A549 (cell line): ENCODE results near the gene ZNF765. TPM values are rescaled to one million over a fixed set of nuclear protein-coding genes. Genes with fewer than 3 reads are reported as not detected.

ENCODE experiments used
- ATAC-seq, 2 experiments: fragments of 200-7000 bp in 1 of 2; fragments of >200 bp in 1 of 2; cut with Nextera tagmentation in 1 of 2; cut with Tn5 transposase in 1 of 2; 3 replicates each; pipeline versions ENCODE4 v1.8.0 to v1.9.1; 2018 to 2020; ENCODE audit warnings: mild to moderate bottlenecking in 1 of 2, moderate library complexity in 1 of 2
- CTCF ChIA-PET: fragments of 300-600 bp; sonication (Branson Sonifier 250); formaldehyde crosslinking; extraction: SDS; loops from one replicate; lab custom pipeline; 2021; ENCODE audit warnings: antibody characterized with exemption, inconsistent platforms; lab: Yijun Ruan, JAX
- POLR2A ChIA-PET: fragments of 350-600 bp; formaldehyde crosslinking; extraction: SDS; loops from one replicate; lab custom pipeline; 2021; ENCODE audit warnings: antibody characterized with exemption, inconsistent platforms; lab: Yijun Ruan, JAX
- DNase-seq, 2 experiments: peaks; one replicate each; pipeline versions ENCODE4 v3.0.0 to v3.0.0-alpha.2; 2011 to 2016; ENCODE audit warnings: low read depth in 1 of 2, low spot score in 1 of 2
- FAIRE-seq: peaks from 2 replicates; lab custom pipeline; 2011; peaks lifted over from hg19 to GRCh38; lab: Jason Lieb, UNC
- H3K27ac ChIP-seq, 2 experiments: fragments of >200 bp; sonication (Bioruptor Twin); formaldehyde crosslinking; 3 replicates each; pipeline ENCODE4 v1.5.1; 2016 to 2017
- H3K4me1 ChIP-seq: fragments of >200 bp; sonication (Bioruptor Twin); formaldehyde crosslinking; 3 replicates; pipeline ENCODE4 v1.6.1; 2016
- H3K4me2 ChIP-seq: fragments of >200 bp; sonication (Bioruptor Twin); formaldehyde crosslinking; 3 replicates; pipeline ENCODE4 v1.6.1; 2016
- H3K4me3 ChIP-seq: fragments of >200 bp; sonication (Bioruptor Twin); formaldehyde crosslinking; 3 replicates; pipeline ENCODE4 v1.5.1; 2016
- H3K9me3 ChIP-seq: fragments of >200 bp; sonication (Bioruptor Twin); formaldehyde crosslinking; 3 replicates; pipeline ENCODE4 v1.6.1; 2016
- BHLHE40 ChIP-seq: IDR thresholded peaks from 2 replicates; pipeline ENCODE4 v1.6.1; 2012; ENCODE audit warnings: low read depth, low read length, inconsistent platforms
- CBX2 ChIP-seq: fragments of 200-600 bp; sonication (generic); IDR thresholded peaks from 2 replicates; pipeline ENCODE4 v1.6.1; 2016; ENCODE audit warnings: low read depth, mild to moderate bottlenecking, borderline replicate concordance
- CBX8 ChIP-seq: fragments of 200-600 bp; sonication (generic); IDR thresholded peaks from 2 replicates; pipeline ENCODE4 v1.6.1; 2016
- CEBPB ChIP-seq, 2 experiments: fragments of >200 bp in 1 of 2; sonication (Bioruptor Twin) in 1 of 2; formaldehyde crosslinking in 1 of 2; IDR thresholded peaks; 2 replicates each; pipeline ENCODE4 v1.6.1; 2012 to 2016
- ESRRA ChIP-seq: fragments of 150-350 bp; IDR thresholded peaks from 2 replicates; pipeline ENCODE4 v1.6.1; 2014; ENCODE audit warnings: mild to moderate bottlenecking, low read length, borderline replicate concordance
- FOXS1 ChIP-seq: fragments of 250-450 bp; sonication (Bioruptor Pico); IDR thresholded peaks from 2 replicates; pipeline ENCODE4 v1.5.0; 2020; ENCODE audit warnings: mild to moderate bottlenecking, moderate library complexity
- HDAC2 ChIP-seq: fragments of 200-600 bp; sonication (generic); IDR thresholded peaks from 2 replicates; pipeline ENCODE4 v1.6.1; 2016
- HOXA7 ChIP-seq: fragments of 250-450 bp; sonication (Bioruptor Pico); IDR thresholded peaks from 2 replicates; pipeline ENCODE4 v1.5.0; 2020; ENCODE audit warnings: mild to moderate bottlenecking, moderate library complexity
- HOXB5 ChIP-seq: fragments of 250-450 bp; sonication (Bioruptor Pico); IDR thresholded peaks from 2 replicates; pipeline ENCODE4 v1.5.0; 2020; ENCODE audit warnings: mild to moderate bottlenecking, moderate library complexity
- JUNB ChIP-seq: fragments of >200 bp; sonication (Bioruptor Twin); formaldehyde crosslinking; IDR thresholded peaks from 2 replicates; pipeline ENCODE4 v1.6.1; 2016
- NR3C1 ChIP-seq: fragments of >200 bp; sonication (Bioruptor Twin); formaldehyde crosslinking; IDR thresholded peaks from 3 replicates; pipeline ENCODE4 v1.6.1; 2017
- POLR2A ChIP-seq: IDR thresholded peaks from 2 replicates; pipeline ENCODE4 v1.6.1; 2012; ENCODE audit warnings: mild to moderate bottlenecking, low read length
- POLR2AphosphoS2 ChIP-seq: conservative IDR thresholded peaks from 2 replicates; pipeline ENCODE4 v1.6.1; 2012; ENCODE audit warnings: low read length, improper control_type of control experiment, inconsistent platforms
- RAD21 ChIP-seq, 2 experiments: fragments of >200 bp in 1 of 2; sonication (Bioruptor Twin) in 1 of 2; formaldehyde crosslinking in 1 of 2; IDR thresholded peaks in 1 of 2; conservative IDR thresholded peaks in 1 of 2; 2 replicates in 1 of 2; 3 replicates in 1 of 2; pipeline ENCODE4 v1.6.1; 2012 to 2018; ENCODE audit warnings: inconsistent platforms in 1 of 2
- RCOR1 ChIP-seq: fragments of 150-350 bp; IDR thresholded peaks from 2 replicates; pipeline ENCODE4 v1.6.1; 2014; ENCODE audit warnings: antibody characterized with exemption, low read length, low read depth
- RNF2 ChIP-seq: fragments of 200-600 bp; sonication (generic); IDR thresholded peaks from 2 replicates; pipeline ENCODE4 v1.6.1; 2016; ENCODE audit warnings: low read depth, mild to moderate bottlenecking, antibody characterized with exemption, moderate library complexity, borderline replicate concordance
- SMC3 ChIP-seq: fragments of >200 bp; sonication (Bioruptor Twin); formaldehyde crosslinking; IDR thresholded peaks from 3 replicates; pipeline ENCODE4 v1.6.1; 2018; ENCODE audit warnings: inconsistent platforms
- TP53 ChIP-seq: fragments of 250-450 bp; sonication (Bioruptor Pico); IDR thresholded peaks from 2 replicates; pipeline ENCODE4 v1.5.0; 2021; ENCODE audit warnings: mild to moderate bottlenecking, moderate library complexity
- ZSCAN20 ChIP-seq: fragments of 250-450 bp; sonication (Bioruptor Pico); IDR thresholded peaks from 2 replicates; pipeline ENCODE4 v1.8.0; 2022; ENCODE audit warnings: mild to moderate bottlenecking, moderate library complexity
- WGBS: methylation state at CpG from one replicate; pipeline ENCODE4 v1.1.6; 2017; ENCODE audit errors: missing lambda C conversion rate; 5-methylcytosine and 5-hydroxymethylcytosine counted together
- polyA plus RNA-seq, 4 experiments: library from polyadenylated mRNA; depleted of rRNA in 3 of 4; stranded (reverse); fragments of >200 nt; fragmentation: RNase III in 1 of 4; extraction: RNeasy Plus Mini Kit Qiagen cat#74134 plus additional on column Dnase treatment in 1 of 4; gene quantifications; 2 replicates in 3 of 4; 3 replicates in 1 of 4; pipeline ENCODE4 v1.2.3, GENCODE V29; 2011 to 2017
- TF ChIP-seq, protein P1 (sequence below): IDR thresholded peaks from 2 replicates; pipeline ENCODE4 v1.6.1; 2012
- TF ChIP-seq, protein P2 (sequence below): fragments of 450-650 bp; IDR thresholded peaks from 2 replicates; pipeline ENCODE4 v1.6.1; 2014; ENCODE audit warnings: antibody characterized with exemption
- TF ChIP-seq, protein P3 (sequence below): fragments of 200-600 bp; sonication (generic); IDR thresholded peaks from 2 replicates; pipeline ENCODE4 v1.6.1; 2016; ENCODE audit warnings: antibody characterized with exemption, mild to moderate bottlenecking, moderate library complexity

ZNF765 gene
- polyA plus RNA-seq, 2 of the 4 experiments (the other 2 are of a cell fraction) = 4.8 to 8.3 TPM

DNA sequence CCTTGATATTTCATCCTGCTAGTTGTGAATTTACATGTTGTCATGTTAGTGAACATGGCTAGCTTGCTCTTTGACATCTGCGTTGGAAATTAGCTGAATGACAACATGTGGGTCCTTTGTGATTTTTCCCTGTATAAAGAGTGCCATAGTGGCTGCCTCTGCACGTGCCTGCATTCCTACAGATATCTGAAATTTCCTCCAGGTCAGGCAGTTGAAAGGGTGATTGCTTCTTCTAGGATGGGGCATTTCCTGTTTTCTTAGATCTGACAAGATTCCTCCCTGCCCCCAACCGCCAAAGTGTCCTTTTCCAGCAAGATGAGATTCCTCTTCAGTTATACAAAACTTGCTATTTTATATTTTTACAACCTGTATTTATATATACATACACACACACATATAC lies 20.7 kb upstream of the ZNF765 start:
- POLR2A ChIA-PET = no interaction called here

DNA sequence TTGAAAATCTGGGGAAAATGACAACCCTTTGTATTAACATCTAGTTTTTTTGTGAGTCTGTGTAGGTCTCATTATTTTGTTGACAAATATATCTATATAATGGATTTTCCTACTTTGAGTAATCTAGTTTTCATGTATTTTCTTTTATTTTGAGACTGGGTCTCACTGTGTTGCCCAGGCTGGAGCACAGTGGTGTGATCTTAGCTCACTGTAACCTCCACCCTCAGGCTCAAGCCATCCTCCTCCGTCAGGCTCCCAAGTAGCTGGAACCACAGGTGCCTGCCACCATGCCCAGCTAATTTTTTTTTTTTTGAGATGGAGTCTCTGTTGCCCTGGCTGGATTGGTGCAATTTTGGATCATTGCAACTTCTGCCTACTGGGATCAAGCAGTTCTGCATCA lies 20.2 kb upstream of the ZNF765 start:
- TF ChIP-seq FOXS1 (CRISPR knock-in tag) (no peak), ESRRA (no peak), CBX2 (no peak), RAD21 (conservative IDR thresholded peaks at IDR 0.05 in 1 of 2, IDR thresholded peaks at IDR 0.05 in 1 of 2) (no peak), RCOR1 (no peak), BHLHE40 (no peak), SMC3 (no peak), CEBPB (IDR thresholded peaks at IDR 0.05) (no peak)
- TF ChIP-seq, protein P1, sequence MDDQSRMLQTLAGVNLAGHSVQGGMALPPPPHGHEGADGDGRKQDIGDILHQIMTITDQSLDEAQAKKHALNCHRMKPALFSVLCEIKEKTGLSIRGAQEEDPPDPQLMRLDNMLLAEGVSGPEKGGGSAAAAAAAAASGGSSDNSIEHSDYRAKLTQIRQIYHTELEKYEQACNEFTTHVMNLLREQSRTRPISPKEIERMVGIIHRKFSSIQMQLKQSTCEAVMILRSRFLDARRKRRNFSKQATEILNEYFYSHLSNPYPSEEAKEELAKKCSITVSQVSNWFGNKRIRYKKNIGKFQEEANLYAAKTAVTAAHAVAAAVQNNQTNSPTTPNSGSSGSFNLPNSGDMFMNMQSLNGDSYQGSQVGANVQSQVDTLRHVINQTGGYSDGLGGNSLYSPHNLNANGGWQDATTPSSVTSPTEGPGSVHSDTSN = no peak
- no peaks in the 10 kb centered on the region for H3K4me1 ChIP-seq
- CTCF ChIA-PET = no interaction called here
- H3K27ac ChIP-seq = no peak overlapping the region
- 11% methylated on average over 1 of the region's 1 CpG for WGBS
- FAIRE-seq (no peak), DNase-seq (no peak), ATAC-seq (no peak)
- no peak overlapping the region for H3K4me3 ChIP-seq
- no peak overlapping the region for H3K4me2 ChIP-seq
- POLR2A ChIA-PET = no interaction called here
- peaks cover 70% of the 10 kb centered on the region for H3K9me3 ChIP-seq

More for the DNA sequence above, 20.7 kb upstream of the ZNF765 start:
- Histone ChIP-seq H3K4me1 (no peaks in the 10 kb centered on the region), H3K27ac (no peak overlapping the region), H3K9me3 (peaks cover 68% of the 10 kb centered on the region), H3K4me2 (no peak overlapping the region), H3K4me3 (no peak overlapping the region)
- 19% methylated on average over 3 of the region's 3 CpGs for WGBS
- CTCF ChIA-PET = no interaction called here
- no peak for FAIRE-seq
- TF ChIP-seq NR3C1 = no peak
- TF ChIP-seq, all 56 proteins: peak for 0
- DNase-seq (no peak), ATAC-seq (no peak)

DNA sequence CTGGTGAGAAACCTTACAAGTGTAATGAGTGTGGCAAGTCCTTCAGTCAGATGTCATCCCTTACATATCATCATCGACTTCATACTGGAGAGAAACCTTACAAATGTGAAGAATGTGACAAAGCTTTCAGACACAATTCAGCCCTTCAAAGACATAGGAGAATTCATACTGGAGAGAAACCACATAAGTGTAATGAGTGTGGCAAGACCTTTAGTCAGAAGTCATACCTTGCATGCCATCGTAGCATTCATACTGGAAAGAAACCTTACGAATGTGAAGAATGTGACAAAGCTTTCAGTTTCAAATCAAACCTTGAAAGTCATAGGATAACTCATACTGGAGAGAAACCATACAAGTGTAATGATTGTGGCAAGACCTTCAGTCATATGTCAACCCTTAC lies 13.6 kb upstream of the ZNF765 start:
- ChIA-PET CTCF (no interaction called here), POLR2A (no interaction called here)
- FAIRE-seq (peak; percentile 28), DNase-seq (no peak), ATAC-seq (no peak)
- Histone ChIP-seq H3K9me3 (peaks cover 91% of the 10 kb centered on the region), H3K4me1 (no peaks in the 10 kb centered on the region), H3K4me3 (no peak overlapping the region), H3K4me2 (no peak overlapping the region), H3K27ac (no peak overlapping the region)
- TF ChIP-seq HOXB5 (CRISPR knock-in tag) = no peak
- TF ChIP-seq POLR2A = no peak
- TF ChIP-seq, protein P1 = no peak
- no peak for TF ChIP-seq POLR2AphosphoS2
- TF ChIP-seq ESRRA = no peak
- no peak for TF ChIP-seq RNF2
- TF ChIP-seq JUNB = no peak
- no peak for TF ChIP-seq ZSCAN20 (CRISPR knock-in tag)
- no peak for TF ChIP-seq FOXS1 (CRISPR knock-in tag)
- no peak for TF ChIP-seq HOXA7
- TF ChIP-seq HDAC2 = no peak
- TF ChIP-seq CBX8 = no peak
- TF ChIP-seq, protein P2, sequence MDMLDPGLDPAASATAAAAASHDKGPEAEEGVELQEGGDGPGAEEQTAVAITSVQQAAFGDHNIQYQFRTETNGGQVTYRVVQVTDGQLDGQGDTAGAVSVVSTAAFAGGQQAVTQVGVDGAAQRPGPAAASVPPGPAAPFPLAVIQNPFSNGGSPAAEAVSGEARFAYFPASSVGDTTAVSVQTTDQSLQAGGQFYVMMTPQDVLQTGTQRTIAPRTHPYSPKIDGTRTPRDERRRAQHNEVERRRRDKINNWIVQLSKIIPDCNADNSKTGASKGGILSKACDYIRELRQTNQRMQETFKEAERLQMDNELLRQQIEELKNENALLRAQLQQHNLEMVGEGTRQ = no peak
- TF ChIP-seq, protein P3, sequence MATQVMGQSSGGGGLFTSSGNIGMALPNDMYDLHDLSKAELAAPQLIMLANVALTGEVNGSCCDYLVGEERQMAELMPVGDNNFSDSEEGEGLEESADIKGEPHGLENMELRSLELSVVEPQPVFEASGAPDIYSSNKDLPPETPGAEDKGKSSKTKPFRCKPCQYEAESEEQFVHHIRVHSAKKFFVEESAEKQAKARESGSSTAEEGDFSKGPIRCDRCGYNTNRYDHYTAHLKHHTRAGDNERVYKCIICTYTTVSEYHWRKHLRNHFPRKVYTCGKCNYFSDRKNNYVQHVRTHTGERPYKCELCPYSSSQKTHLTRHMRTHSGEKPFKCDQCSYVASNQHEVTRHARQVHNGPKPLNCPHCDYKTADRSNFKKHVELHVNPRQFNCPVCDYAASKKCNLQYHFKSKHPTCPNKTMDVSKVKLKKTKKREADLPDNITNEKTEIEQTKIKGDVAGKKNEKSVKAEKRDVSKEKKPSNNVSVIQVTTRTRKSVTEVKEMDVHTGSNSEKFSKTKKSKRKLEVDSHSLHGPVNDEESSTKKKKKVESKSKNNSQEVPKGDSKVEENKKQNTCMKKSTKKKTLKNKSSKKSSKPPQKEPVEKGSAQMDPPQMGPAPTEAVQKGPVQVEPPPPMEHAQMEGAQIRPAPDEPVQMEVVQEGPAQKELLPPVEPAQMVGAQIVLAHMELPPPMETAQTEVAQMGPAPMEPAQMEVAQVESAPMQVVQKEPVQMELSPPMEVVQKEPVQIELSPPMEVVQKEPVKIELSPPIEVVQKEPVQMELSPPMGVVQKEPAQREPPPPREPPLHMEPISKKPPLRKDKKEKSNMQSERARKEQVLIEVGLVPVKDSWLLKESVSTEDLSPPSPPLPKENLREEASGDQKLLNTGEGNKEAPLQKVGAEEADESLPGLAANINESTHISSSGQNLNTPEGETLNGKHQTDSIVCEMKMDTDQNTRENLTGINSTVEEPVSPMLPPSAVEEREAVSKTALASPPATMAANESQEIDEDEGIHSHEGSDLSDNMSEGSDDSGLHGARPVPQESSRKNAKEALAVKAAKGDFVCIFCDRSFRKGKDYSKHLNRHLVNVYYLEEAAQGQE = no peak
- TF ChIP-seq TP53 (CRISPR knock-in tag) = no peak
- WGBS = 18% methylated on average over 3 of the region's 3 CpGs
